ENCODE data around the gene RPS19.

The RPS19 gene

GRCh38 chr19:41879080-41879479 lies 19.0 kb downstream of the RPS19 start:
- DNase-seq (ENCODE audit: insufficient read length, low spot score) = no peak
- FAIRE-seq = no peak
- TF ChIP-seq CTCF (IDR thresholded peaks at IDR 0.05; ENCODE audit: insufficient read depth, missing control alignments) = no peak

GRCh38 chr19:41879670-41880328 lies 19.7 kb downstream of the RPS19 start:
- FAIRE-seq (no peak), DNase-seq (ENCODE audit: insufficient read length, low spot score) (no peak)
- TF ChIP-seq CTCF (IDR thresholded peaks at IDR 0.05; ENCODE audit: insufficient read depth, missing control alignments) = no peak

DNA sequence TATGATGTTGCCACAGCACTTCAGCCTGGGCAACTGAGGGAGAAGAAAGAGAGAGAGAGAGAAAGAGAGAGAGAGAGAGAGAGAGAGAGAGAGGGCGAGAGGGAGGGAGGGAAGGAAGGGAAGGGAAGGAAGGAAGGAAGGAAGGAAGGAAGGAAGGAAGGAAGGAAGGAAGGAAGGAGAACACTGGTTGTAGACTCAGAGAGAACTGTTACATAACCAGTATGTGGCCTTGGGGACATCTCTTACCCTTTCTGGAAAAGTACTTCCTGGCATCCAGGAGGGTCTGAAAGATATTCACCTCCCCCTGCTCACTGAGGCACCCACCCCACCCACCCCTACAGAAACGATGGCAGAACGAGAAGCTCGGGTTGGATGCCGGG lies 20.3 kb downstream of the RPS19 start:
- no peak for FAIRE-seq

GRCh38 chr19:41882568-41883462 lies 22.8 kb downstream of the RPS19 start, which contains the start of gene ARHGEF1:
TSS of gene ARHGEF1 (plus strand) at chr19:41883184. CDS start at chr19:41888083, 4,899 bp downstream.
- DNase-seq (ENCODE audit: insufficient read length, low spot score) (no peak), FAIRE-seq (no peak)
- no peak for TF ChIP-seq CTCF (IDR thresholded peaks at IDR 0.05; ENCODE audit: insufficient read depth, missing control alignments)

More for the DNA sequence above, 20.3 kb downstream of the RPS19 start:
- no peak for TF ChIP-seq CTCF (IDR thresholded peaks at IDR 0.05; ENCODE audit: insufficient read depth, missing control alignments)
- DNase-seq (ENCODE audit: insufficient read length, low spot score) = no peak

GRCh38 chr19:41883463-41883820 lies 23.4 kb downstream of the RPS19 start:
- DNase-seq (ENCODE audit: insufficient read length, low spot score) (no peak), FAIRE-seq (no peak)
- no peak for TF ChIP-seq CTCF (IDR thresholded peaks at IDR 0.05; ENCODE audit: insufficient read depth, missing control alignments)

- TF ChIP-seq CTCF (IDR thresholded peaks at IDR 0.05; ENCODE audit: insufficient read depth, missing control alignments) = no peak
- DNase-seq (ENCODE audit: insufficient read length, low spot score) = peak; percentile 99
- no peak for FAIRE-seq
Measured at GRCh38 chr19:41883821-41884733, 24.0 kb downstream of the RPS19 start.

Measured in D721Med (cell line).